GM12892 (cell line): ENCODE results near the gene NPAT.

Experiments used
- DNase-seq: peaks from one replicate; pipeline ENCODE4 v3.0.0; 2011; ENCODE audit not compliant: insufficient read length
- FAIRE-seq: peaks from 2 replicates; lab custom pipeline; 2011; peaks lifted over from hg19 to GRCh38; lab: Jason Lieb, UNC
- POLR2A ChIP-seq: IDR thresholded peaks from 2 replicates; pipeline ENCODE4 v1.6.1; 2011; ENCODE audit warnings: low read depth, low read length, control low read depth
- POLR2AphosphoS5 ChIP-seq: IDR thresholded peaks from 2 replicates; pipeline ENCODE4 v1.6.1; 2011; ENCODE audit warnings: low read depth, low read length, control low read depth
- TAF1 ChIP-seq: IDR thresholded peaks from 2 replicates; pipeline ENCODE4 v1.6.1; 2011; ENCODE audit warnings: low read depth, mild to moderate bottlenecking, control low read depth, low read length, borderline replicate concordance

NPAT gene

DNA sequence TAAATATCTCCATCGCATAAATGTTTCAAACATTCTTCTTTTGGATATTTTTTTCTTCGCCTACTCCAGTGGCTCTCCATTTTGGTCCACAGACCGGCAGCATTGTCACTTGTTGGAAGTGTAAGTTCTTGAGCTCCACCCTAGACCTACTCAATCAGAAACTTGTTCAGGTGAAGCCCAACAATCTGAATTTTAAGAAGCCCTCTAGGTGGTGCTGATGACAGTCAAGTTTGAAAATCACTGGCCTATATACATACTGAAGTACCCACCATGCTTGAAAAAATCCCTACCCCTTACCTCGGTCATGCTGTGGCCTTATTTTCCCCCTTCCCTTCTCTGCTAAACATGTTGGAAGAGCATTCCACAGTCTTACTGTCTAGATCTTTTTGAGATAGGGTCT is 111.3 kb downstream of the NPAT start:
- TF ChIP-seq POLR2A (no peak), POLR2AphosphoS5 (no peak), TAF1 (no peak)
- DNase-seq, result no peak
- FAIRE-seq, result no peak
